ENCODE data around the gene CD52. TPM values are rescaled to one million over a fixed set of nuclear protein-coding genes. Genes with fewer than 3 reads are reported as not detected.

The CD52 gene
- total RNA-seq, 2 experiments from 2014 or later = 324 to 344 TPM

GRCh38 chr1:26315874-26316850 is 1.6 kb upstream of the CD52 start:
- H3K4me1 Mint-ChIP-seq (ENCODE audit: low read depth) = peaks cover 48% of the 10 kb centered on the region
- H3K4me3 Mint-ChIP-seq = no peak overlapping the region
- H3K27me3 Mint-ChIP-seq = no peaks in the 10 kb centered on the region
- H3K9me3 Mint-ChIP-seq = no peaks in the 10 kb centered on the region
- ATAC-seq = no peak
- ChIA-PET CTCF (interaction anchor here (0.9 to 15.0 kb wide), 4 partner anchors 9 to 38 kb away, joined by 3 to 282 read pairs (median 120); partner anchors contain the start of genes SH3BGRL3 and UBXN11), POLR2A (interaction anchor here (1.5 to 11.3 kb wide), 3 partner anchors 9 to 33 kb away, joined by 6 to 284 read pairs (median 52); partner anchors contain the start of genes SH3BGRL3 and UBXN11)
- peak overlapping the region; percentile 74 for H3K27ac Mint-ChIP-seq
- no peak for DNase-seq
- peaks cover 23% of the 10 kb centered on the region for H3K36me3 Mint-ChIP-seq (ENCODE audit: low read depth)
- intact Hi-C loops (cut with micrococcal nuclease) = loop anchor here (5.0 kb wide), 1 partner anchor 56 kb away; the partner anchor contains the start of gene ZNF683
- no peak for TF ChIP-seq CTCF (IDR thresholded peaks at IDR 0.05)

GRCh38 chr1:26317146-26317545 is 612 bp upstream of the CD52 start:
- CTCF ChIA-PET = interaction anchor here (1.5 to 15.0 kb wide), 5 partner anchors 9 to 82 kb away, joined by 5 to 282 read pairs (median 45); partner anchors contain the start of genes CEP85, SH3BGRL3 and UBXN11
- Mint-ChIP-seq H3K27me3 (no peaks in the 10 kb centered on the region), H3K27ac (peak overlapping the region; percentile 89), H3K36me3 (ENCODE audit: low read depth) (peaks cover 31% of the 10 kb centered on the region), H3K9me3 (no peaks in the 10 kb centered on the region), H3K4me3 (peak overlapping the region; percentile 93), H3K4me1 (ENCODE audit: low read depth) (peaks cover 56% of the 10 kb centered on the region)
- no peak for ATAC-seq
- TF ChIP-seq CTCF (IDR thresholded peaks at IDR 0.05) = no peak
- no peak for DNase-seq
- POLR2A ChIA-PET = interaction anchor here (1.5 to 11.3 kb wide), 3 partner anchors 10 to 34 kb away, joined by 4 to 284 read pairs (median 52); partner anchors contain the start of genes SH3BGRL3 and UBXN11
- intact Hi-C loops (cut with micrococcal nuclease) = loop anchor here (5.0 kb wide), 1 partner anchor 55 kb away; the partner anchor contains the start of gene ZNF683

GRCh38 chr1:26318338-26319064 is 743 bp downstream of the CD52 start:
- no peaks in the 10 kb centered on the region for H3K9me3 Mint-ChIP-seq
- peak overlapping the region; percentile 89 for H3K27ac Mint-ChIP-seq
- H3K27me3 Mint-ChIP-seq = no peaks in the 10 kb centered on the region
- peaks cover 45% of the 10 kb centered on the region for H3K36me3 Mint-ChIP-seq (ENCODE audit: low read depth)
- ChIA-PET POLR2A (interaction anchor here (1.2 to 11.3 kb wide), 5 partner anchors 12 to 164 kb away, joined by 4 to 284 read pairs (median 4); partner anchors contain the start of genes SH3BGRL3 and UBXN11), CTCF (interaction anchor here (0.8 to 15.0 kb wide), 12 partner anchors 11 to 148 kb away, joined by 3 to 282 read pairs (median 6); partner anchors contain the start of genes CEP85, SH3BGRL3, UBXN11 and ZNF593)
- no peak for TF ChIP-seq CTCF (IDR thresholded peaks at IDR 0.05)
- peak; percentile 25 for ATAC-seq
- intact Hi-C loops (cut with micrococcal nuclease) = loop anchor here (5.0 kb wide), 1 partner anchor 54 kb away; the partner anchor contains the start of gene ZNF683
- peaks cover 68% of the 10 kb centered on the region for H3K4me1 Mint-ChIP-seq (ENCODE audit: low read depth)
- H3K4me3 Mint-ChIP-seq = peak overlapping the region; percentile 93
- peak; percentile 84 for DNase-seq

GRCh38 chr1:26320896-26321295 is 3.1 kb downstream of the CD52 start:
- peaks cover 48% of the 10 kb centered on the region for H3K36me3 Mint-ChIP-seq (ENCODE audit: low read depth)
- peak overlapping the region; percentile 93 for H3K4me3 Mint-ChIP-seq
- no peak for TF ChIP-seq CTCF (IDR thresholded peaks at IDR 0.05)
- H3K4me1 Mint-ChIP-seq (ENCODE audit: low read depth) = peaks cover 54% of the 10 kb centered on the region
- DNase-seq (peak; percentile 10), ATAC-seq (no peak)
- peak overlapping the region; percentile 94 for H3K27ac Mint-ChIP-seq
- H3K9me3 Mint-ChIP-seq = no peaks in the 10 kb centered on the region
- ChIA-PET POLR2A (interaction anchor here (0.9 to 11.3 kb wide), 6 partner anchors 11 to 112 kb away, joined by 3 to 284 read pairs (median 4); partner anchors contain the start of genes SH3BGRL3 and UBXN11), CTCF (interaction anchor here (0.6 to 15.0 kb wide), 26 partner anchors 9 to 176 kb away, joined by 3 to 282 read pairs (median 6); partner anchors contain the start of genes CEP85, LIN28A, SH3BGRL3 and UBXN11)
- intact Hi-C loops (cut with micrococcal nuclease) = loop anchor here (2.0 kb wide), 2 partner anchors 32 to 44 kb away; no protein-coding TSS in a partner anchor
- no peaks in the 10 kb centered on the region for H3K27me3 Mint-ChIP-seq
